GM21529 (cell line): ENCODE measurements around the gene PARVG.

Experiments
- ATAC-seq: cut with Tn5 transposase; IDR thresholded peaks from one replicate; pipeline ENCODE4 v1.9.1; 2021; ENCODE audit not compliant: unreplicated experiment

Gene PARVG

DNA sequence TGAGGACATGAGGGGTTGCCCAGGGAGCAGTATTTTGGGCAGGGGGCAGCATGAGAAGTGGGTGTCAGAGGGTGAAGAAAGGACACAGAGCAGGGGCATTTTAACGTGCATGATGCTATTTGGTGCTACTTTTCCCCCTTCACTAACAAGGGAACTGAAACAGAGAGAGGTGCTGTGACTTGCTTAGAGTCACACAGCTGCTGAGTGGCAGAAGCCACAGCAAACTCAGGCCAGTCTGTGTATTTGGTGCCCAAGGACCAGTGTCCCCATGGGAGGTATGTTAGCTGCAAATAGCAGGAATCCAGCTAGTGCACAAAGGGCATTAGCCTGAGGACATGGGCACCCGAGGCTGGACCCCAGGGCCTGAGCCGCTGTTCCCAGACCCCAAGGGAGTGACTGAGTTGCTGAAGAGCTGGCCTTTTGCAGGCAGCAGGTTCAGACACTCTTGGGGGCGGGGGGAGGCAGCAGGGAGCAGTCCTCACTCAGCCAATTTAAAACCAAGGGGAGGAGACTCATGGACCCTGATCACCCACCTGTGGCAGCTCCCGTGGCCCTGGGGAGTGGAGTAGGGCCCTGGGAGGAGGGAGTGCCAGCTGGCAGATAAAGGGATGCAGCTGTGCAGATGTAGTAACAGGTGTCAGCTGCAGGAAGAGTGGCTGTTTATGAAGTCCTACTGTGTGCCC lies 14.6 kb downstream of the PARVG start:
- no peak for ATAC-seq

GRCh38 chr22:44196241-44196640 lies 15.5 kb downstream of the PARVG start:
- ATAC-seq: no peak

DNA sequence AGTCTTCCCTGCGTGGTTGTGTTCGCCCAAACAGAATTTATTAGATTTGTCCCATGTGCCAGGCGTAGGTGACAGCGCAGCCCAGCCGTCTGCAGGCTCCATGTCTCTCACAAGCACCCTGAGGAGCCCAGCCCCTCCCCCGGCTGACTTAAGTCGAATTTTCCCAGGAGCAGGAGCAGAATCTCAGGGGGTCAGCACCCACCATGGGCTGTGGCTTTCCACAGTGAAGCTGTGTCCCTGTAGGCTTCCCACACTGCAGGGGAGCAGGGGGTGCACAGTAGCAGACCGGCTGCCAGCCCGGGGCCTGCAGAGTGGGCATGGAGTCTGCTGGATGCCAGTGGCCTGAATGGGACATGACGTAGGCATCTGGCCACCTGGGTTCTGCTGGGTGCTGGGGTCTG lies 16.0 kb downstream of the PARVG start:
- no peak for ATAC-seq

- ATAC-seq: no peak
These were observed 16.5 kb downstream of the PARVG start for GRCh38 chr22:44197271-44197670.

DNA sequence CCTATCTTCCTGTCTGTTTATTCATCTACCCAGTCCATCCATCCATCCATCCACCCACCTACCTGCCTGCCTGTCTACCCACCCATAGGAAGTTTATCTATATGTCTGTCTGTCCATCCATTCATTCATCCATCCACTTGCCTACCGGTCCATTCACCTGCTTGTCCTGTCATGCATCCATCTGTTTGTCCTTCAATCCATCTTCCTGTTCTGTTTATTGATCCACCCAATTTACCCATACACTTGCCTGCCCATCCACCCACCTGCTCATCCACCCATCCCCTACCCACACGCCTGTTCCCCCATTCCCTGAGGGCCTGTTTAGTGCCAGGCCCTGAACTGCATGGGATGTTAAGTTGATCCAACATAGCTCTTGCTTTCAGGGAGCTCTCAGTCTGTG lies 18.4 kb downstream of the PARVG start:
- no peak for ATAC-seq

DNA sequence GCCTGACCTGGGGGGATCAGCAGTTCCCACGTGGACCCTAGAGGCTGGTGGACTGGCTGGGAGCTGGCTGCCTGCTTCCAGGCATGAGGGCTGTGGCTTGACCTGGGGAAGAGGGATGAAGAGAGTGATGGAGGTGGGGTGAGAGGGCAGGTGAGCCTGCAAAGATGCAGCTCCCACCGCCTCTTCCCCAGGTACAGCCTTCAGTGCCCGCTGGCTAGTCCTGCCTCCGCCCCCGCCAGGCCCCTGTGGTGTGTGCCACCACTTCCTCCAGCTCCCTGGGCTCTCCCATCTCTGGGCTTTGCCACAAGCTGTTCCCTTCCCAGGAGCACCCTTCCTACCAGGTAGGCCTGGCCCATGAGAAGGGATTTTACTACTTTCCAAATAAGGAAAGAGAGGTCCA lies 19.1 kb downstream of the PARVG start:
- no peak for ATAC-seq

DNA sequence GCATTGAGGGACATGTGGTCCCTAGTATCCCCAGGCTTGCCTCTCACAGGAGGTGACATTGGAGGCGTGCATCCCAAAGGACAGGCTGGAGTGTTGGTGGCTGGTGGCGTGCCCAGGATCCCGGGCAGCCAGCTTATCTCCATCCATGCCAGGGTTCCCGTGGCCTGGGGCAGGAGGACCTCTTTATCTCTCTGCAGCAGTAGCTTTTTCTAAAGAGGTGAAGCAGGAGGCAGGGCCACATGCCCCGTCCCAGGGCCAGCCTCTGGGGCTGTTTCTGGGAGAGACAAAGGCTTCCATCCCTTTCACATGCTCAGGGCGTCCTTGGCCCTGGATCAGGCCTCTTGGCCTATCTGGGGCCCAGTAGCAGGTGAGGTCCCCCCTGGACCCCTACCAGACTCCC lies 19.7 kb downstream of the PARVG start:
- no peak for ATAC-seq

DNA sequence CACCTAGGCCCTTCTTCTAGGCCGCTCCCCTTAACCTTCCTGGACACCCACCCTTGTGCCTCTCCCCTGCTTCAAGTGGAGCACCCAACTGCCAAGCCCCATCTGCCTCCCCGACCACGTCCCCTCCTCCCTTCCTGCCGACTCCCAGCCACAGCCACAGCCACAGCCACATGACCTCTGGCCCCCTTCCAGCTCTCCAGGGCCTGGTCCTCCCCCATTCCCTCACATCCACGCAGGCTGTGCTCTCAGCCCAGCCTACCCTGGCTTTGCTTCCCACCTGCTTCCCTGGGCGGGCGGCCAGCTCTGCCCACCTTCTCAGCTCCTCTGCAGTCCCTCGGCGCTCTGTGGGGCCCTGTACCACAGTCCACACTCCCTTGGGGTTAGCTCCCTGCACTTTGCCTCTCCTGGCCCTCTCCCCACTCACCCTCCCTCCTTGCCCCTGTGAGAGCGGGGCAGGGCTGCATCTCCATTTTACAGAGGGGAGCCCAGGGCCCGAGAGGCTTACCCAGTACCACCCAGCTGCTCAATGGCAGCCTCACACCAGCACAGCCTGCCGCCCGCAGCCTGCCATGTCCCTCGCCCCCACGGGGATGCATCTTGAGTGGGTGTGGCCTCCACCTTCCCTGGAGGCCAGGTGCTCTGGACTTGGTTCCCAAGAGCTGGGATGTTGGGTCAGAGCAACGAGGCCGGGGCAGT lies 20.3 kb downstream of the PARVG start:
- no peak for ATAC-seq

- no peak for ATAC-seq
These were observed 20.9 kb downstream of the PARVG start for GRCh38 chr22:44201665-44202064.

GRCh38 chr22:44202261-44202789 lies 21.6 kb downstream of the PARVG start:
- ATAC-seq: no peak

GRCh38 chr22:44203203-44203602 lies 22.5 kb downstream of the PARVG start:
- no peak for ATAC-seq

GRCh38 chr22:44204739-44205515 lies 24.2 kb downstream of the PARVG start:
- no peak for ATAC-seq

GRCh38 chr22:44205516-44206329 lies 25.0 kb downstream of the PARVG start:
- ATAC-seq: no peak

GRCh38 chr22:44206330-44206645 lies 25.6 kb downstream of the PARVG start:
- ATAC-seq: no peak

DNA sequence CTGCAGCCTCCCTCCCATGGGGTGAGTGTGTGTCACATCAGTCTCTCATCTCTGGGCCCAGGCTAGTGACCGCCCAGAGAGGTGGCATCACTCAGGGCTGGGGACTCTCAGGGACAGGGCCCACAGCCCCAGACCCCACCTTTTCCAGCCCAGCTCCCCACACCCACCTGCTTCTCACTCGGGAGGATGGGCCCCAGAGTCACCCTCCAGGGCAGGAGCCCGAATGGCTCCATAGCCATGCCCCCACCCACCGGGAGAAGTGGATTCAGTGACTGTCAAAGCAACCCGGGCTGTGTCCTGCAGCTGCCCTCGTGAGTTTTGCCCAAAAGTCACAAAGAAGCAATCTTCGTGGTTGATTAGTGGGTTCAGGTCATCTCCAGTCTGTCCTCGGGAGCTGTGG lies 26.0 kb downstream of the PARVG start:
- no peak for ATAC-seq

GRCh38 chr22:44207173-44207980 lies 26.7 kb downstream of the PARVG start:
- ATAC-seq: no peak

DNA sequence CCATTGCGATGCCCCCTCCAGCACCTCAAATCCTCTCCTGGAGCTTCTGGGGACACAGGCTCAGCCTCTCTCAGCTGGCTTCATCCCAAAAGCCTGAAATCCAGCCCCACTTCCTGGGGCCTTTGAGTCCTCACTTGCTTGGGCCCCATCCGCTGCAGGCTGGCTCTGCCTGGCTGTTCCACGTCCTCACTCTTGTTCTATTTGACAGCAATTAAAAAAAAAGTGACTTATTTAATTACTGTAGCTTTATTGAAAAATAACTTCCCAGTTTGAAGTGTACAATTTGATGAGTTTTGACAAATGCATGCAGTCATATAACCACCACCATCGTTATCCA lies 27.2 kb downstream of the PARVG start:
- no peak for ATAC-seq

- no peak for ATAC-seq
These were observed 28.6 kb downstream of the PARVG start for GRCh38 chr22:44209343-44209742.

DNA sequence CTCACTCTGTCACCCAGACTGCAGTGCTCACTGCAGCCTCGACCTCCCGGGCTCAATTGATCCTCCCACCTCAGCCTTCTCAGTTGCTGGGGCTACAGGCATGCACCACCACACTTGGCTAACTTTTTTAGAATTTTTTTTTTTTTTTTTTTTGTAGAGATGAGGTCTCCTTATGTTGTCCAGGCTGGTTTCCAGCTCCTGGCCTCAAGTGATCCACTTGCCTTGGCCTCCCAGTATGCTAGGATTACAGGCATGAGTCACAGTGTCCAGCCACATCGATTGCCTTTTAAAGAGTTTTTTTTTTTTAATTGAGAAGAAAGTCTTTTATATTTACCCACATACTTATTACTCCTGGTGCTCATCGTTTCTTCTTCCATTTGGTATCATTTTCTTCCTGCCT lies 30.0 kb downstream of the PARVG start:
- ATAC-seq: no peak

DNA sequence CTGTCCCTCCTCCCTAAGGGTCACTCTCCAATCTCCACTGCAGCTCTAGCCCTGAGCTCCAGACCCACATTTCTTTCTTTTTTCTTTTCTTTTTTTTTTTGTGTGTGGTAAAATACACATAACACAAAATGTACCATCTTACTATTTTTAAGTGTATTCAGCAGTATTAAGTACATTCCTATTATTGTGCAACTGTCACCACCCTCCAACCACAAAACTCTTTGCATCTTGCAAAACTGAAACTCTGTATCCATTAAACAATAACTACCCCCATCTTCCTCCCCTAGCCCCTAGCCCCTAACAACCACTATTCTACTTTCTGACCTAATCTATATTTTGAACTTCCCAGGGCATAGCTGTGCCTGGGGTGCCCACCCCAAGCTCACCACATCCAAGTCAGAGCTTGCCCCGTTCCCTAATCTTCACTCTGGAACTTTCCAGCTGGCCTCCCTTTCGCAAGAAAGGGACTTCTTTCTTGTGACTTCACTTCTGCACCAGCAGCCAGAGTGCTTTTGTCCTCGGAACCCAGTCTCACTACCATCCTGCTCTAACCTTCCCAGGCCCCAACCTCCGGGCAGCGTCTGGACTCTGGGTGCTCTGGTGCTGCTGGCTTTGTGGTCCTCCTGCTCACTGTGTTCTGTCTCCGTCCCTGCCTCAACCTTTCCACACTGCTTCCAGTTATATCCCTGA lies 30.7 kb downstream of the PARVG start:
- no peak for ATAC-seq
